SK-N-SH (cell line): Measurements from ENCODE around the gene HELB. TPM values are rescaled to one million over a fixed set of nuclear protein-coding genes. Genes with fewer than 3 reads are reported as not detected.

Source experiments
- CTCF ChIA-PET: fragments of 300-600, 350-600 bp; formaldehyde crosslinking; extraction: SDS; loops from one replicate; lab custom pipeline; 2021; lab: Yijun Ruan, JAX
- POLR2A ChIA-PET: fragments of 350-600 bp; sonication (Branson Sonifier 250); formaldehyde crosslinking; extraction: SDS; loops from one replicate; lab custom pipeline; 2020; ENCODE audit warnings: antibody characterized with exemption, inconsistent platforms; lab: Yijun Ruan, JAX
- DNase-seq: peaks from one replicate; pipeline ENCODE4 v3.0.0; 2012
- H2AFZ ChIP-seq: fragments of 200-600 bp; sonication (generic); 2 replicates; pipeline ENCODE4 v1.8.1; 2016; ENCODE audit warnings: antibody characterized with exemption, mild to moderate bottlenecking, low read depth
- H3F3A ChIP-seq: fragments of 200-600 bp; sonication (generic); replicated peaks from 2 replicates; pipeline ENCODE3; 2016; ENCODE audit warnings: antibody characterized with exemption, mild to moderate bottlenecking; ENCODE audit not compliant: insufficient read depth
- H3K27ac ChIP-seq, 2 experiments: fragments of 200-500 bp in 1 of 2; fragments of 200-600 bp in 1 of 2; sonication (Bioruptor generic) in 1 of 2; sonication (generic), shearing (Covaris generic) in 1 of 2; 2 replicates each; pipeline versions ENCODE4 v1.5.1 to v1.6.1; 2014 to 2016; ENCODE audit warnings: low read depth in 2 of 2, inconsistent platforms in 1 of 2, low read length in 1 of 2, mild to moderate bottlenecking in 1 of 2, mixed read lengths in 1 of 2
- H3K27me3 ChIP-seq: fragments of 200-600 bp; sonication (generic), shearing (Covaris generic); 2 replicates; pipeline ENCODE4 v1.6.1; 2016; ENCODE audit warnings: mixed run types; ENCODE audit not compliant: insufficient read depth
- H3K36me3 ChIP-seq, 2 experiments: fragments of 200-500 bp in 1 of 2; fragments of 200-600 bp in 1 of 2; sonication (Bioruptor generic) in 1 of 2; sonication (generic) in 1 of 2; replicated peaks in 1 of 2; 2 replicates each; pipeline versions ENCODE3 to v1.5.1; 2014 to 2016; ENCODE audit warnings: low read length in 1 of 2, mild to moderate bottlenecking in 1 of 2; ENCODE audit not compliant: insufficient read depth in 2 of 2, control insufficient read depth in 1 of 2
- H3K4me1 ChIP-seq, 2 experiments: fragments of 200-500 bp in 1 of 2; fragments of 200-600 bp in 1 of 2; sonication (Bioruptor generic) in 1 of 2; sonication (generic), shearing (Covaris generic) in 1 of 2; 2 replicates each; pipeline versions ENCODE4 v1.5.1 to v1.6.1; 2014 to 2016; ENCODE audit warnings: low read depth in 1 of 2, low read length in 1 of 2, mixed run types in 1 of 2; ENCODE audit not compliant: insufficient read depth in 2 of 2, control insufficient read depth in 1 of 2
- H3K4me2 ChIP-seq: fragments of 200-600 bp; sonication (generic), shearing (Covaris generic); 2 replicates; pipeline ENCODE4 v1.6.1; 2017; ENCODE audit warnings: mixed run types
- H3K4me3 ChIP-seq, 2 experiments: fragments of 200-500 bp in 1 of 2; fragments of 200-600 bp in 1 of 2; sonication (Bioruptor generic) in 1 of 2; sonication (generic), shearing (Covaris generic) in 1 of 2; 2 replicates each; pipeline versions ENCODE4 v1.5.1 to v1.8.1; 2014 to 2016; ENCODE audit warnings: low read depth in 2 of 2, inconsistent platforms in 1 of 2, low read length in 1 of 2, mild to moderate bottlenecking in 1 of 2, mixed read lengths in 1 of 2, moderate library complexity in 1 of 2
- H3K79me2 ChIP-seq: fragments of 200-600 bp; sonication (generic); 2 replicates; pipeline ENCODE4 v1.8.1; 2017; ENCODE audit warnings: mild to moderate bottlenecking; ENCODE audit not compliant: insufficient read depth
- H3K9ac ChIP-seq: fragments of 200-600 bp; sonication (generic); 2 replicates; pipeline ENCODE4 v1.6.1; 2017; ENCODE audit warnings: mixed run types
- H3K9me2 ChIP-seq: fragments of 200-600 bp; sonication (generic); 2 replicates; pipeline ENCODE4 v1.6.1; 2017; ENCODE audit warnings: mixed run types
- H3K9me3 ChIP-seq: fragments of 200-600 bp; sonication (generic); 2 replicates; pipeline ENCODE4 v1.6.1; 2017; ENCODE audit warnings: mixed run types, mild to moderate bottlenecking, moderate library complexity
- H4K20me1 ChIP-seq: fragments of 200-600 bp; sonication (generic); 2 replicates; pipeline ENCODE4 v1.6.1; 2017; ENCODE audit warnings: mild to moderate bottlenecking, mixed run types; ENCODE audit not compliant: insufficient read depth
- CHD2 ChIP-seq: fragments of 150-350 bp; IDR thresholded peaks from 2 replicates; pipeline ENCODE4 v1.6.1; 2018; ENCODE audit warnings: low read length; ENCODE audit not compliant: partially characterized antibody
- EP300 ChIP-seq, 2 experiments: IDR thresholded peaks; 2 replicates each; pipeline versions ENCODE4 v1.4.0 to v1.6.1; 2012; ENCODE audit warnings: borderline replicate concordance in 1 of 2, low read depth in 1 of 2, low read length in 1 of 2
- FOSL2 ChIP-seq: IDR thresholded peaks from 2 replicates; pipeline ENCODE4 v1.4.0; 2012; ENCODE audit warnings: low read depth, mild to moderate bottlenecking, moderate library complexity, borderline replicate concordance
- FOXJ3 ChIP-seq: sonication (generic); formaldehyde crosslinking; IDR thresholded peaks from 2 replicates; pipeline ENCODE4 v1.5.1; 2020; ENCODE audit warnings: mild to moderate bottlenecking, missing genetic modification reagents
- JUND ChIP-seq: IDR thresholded peaks from 2 replicates; pipeline ENCODE4 v1.4.0; 2012
- MAX ChIP-seq: IDR thresholded peaks from 2 replicates; pipeline ENCODE4 v1.4.0; 2012; ENCODE audit warnings: low read depth
- NRF1 ChIP-seq: IDR thresholded peaks from 2 replicates; pipeline ENCODE4 v1.6.1; 2012; ENCODE audit warnings: low read depth, mild to moderate bottlenecking, low read length
- PBX3 ChIP-seq: IDR thresholded peaks from 2 replicates; pipeline ENCODE4; 2012
- RCOR1 ChIP-seq: fragments of 150-350 bp; IDR thresholded peaks from 2 replicates; pipeline ENCODE4 v1.6.1; 2017; ENCODE audit warnings: antibody characterized with exemption, low read length
- RFX5 ChIP-seq: IDR thresholded peaks from 2 replicates; pipeline ENCODE4 v1.6.1; 2012; ENCODE audit warnings: mild to moderate bottlenecking, improper control_type of control experiment, low read length
- RXRA ChIP-seq: IDR thresholded peaks from 2 replicates; pipeline ENCODE4 v1.4.0; 2012; ENCODE audit warnings: low read depth, mild to moderate bottlenecking, borderline replicate concordance
- TCF12 ChIP-seq: IDR thresholded peaks from 2 replicates; pipeline ENCODE4 v1.4.0; 2012
- USF1 ChIP-seq: IDR thresholded peaks from 2 replicates; pipeline ENCODE4 v1.4.0; 2012; ENCODE audit warnings: low read depth, borderline replicate concordance
- ZBTB33 ChIP-seq: IDR thresholded peaks from 2 replicates; pipeline ENCODE4 v1.4.0; 2012; ENCODE audit warnings: low read depth, borderline replicate concordance
- WGBS: methylation state at CpG from one replicate; pipeline ENCODE4 v1.1.6; 2017; ENCODE audit warnings: low lambda C conversion rate; 5-methylcytosine and 5-hydroxymethylcytosine counted together
- polyA plus RNA-seq, 3 experiments: library from polyadenylated mRNA; depleted of rRNA; stranded (reverse); fragments of >200 nt; gene quantifications; 2 replicates each; pipeline ENCODE4 v1.2.3, GENCODE V29; 2012
- TF ChIP-seq, protein P1 (sequence below): IDR thresholded peaks from 2 replicates; pipeline ENCODE4 v1.6.1; 2012; ENCODE audit warnings: mild to moderate bottlenecking, low read depth, low read length, moderate library complexity

HELB gene
- polyA plus RNA-seq, 1 of the 3 experiments (the other 2 are of a cell fraction), result 0.38 TPM

- Histone ChIP-seq H3K27me3 (peaks cover 7% of the 10 kb centered on the region; the same call in 1 of the 2 replicates), H3K4me1 (no peaks in the 10 kb centered on the region), H3K9ac (no peak overlapping the region), H3K9me2 (no peaks in the 10 kb centered on the region), H3K36me3 (no peaks in the 10 kb centered on the region), H3K79me2 (no peaks in the 10 kb centered on the region), H3K4me2 (no peak overlapping the region), H3K27ac (no peak overlapping the region), H3K4me3 (no peak overlapping the region), H3K9me3 (no peaks in the 10 kb centered on the region), H2AFZ (no peak overlapping the region), H4K20me1 (no peaks in the 10 kb centered on the region), H3F3A (no peaks in the 10 kb centered on the region)
- WGBS, result 67% methylated on average over 3 of the region's 3 CpGs
- TF ChIP-seq TCF12 (no peak), MAX (no peak), NRF1 (no peak), JUND (no peak), PBX3 (no peak), CHD2 (no peak)
- TF ChIP-seq, protein P1, sequence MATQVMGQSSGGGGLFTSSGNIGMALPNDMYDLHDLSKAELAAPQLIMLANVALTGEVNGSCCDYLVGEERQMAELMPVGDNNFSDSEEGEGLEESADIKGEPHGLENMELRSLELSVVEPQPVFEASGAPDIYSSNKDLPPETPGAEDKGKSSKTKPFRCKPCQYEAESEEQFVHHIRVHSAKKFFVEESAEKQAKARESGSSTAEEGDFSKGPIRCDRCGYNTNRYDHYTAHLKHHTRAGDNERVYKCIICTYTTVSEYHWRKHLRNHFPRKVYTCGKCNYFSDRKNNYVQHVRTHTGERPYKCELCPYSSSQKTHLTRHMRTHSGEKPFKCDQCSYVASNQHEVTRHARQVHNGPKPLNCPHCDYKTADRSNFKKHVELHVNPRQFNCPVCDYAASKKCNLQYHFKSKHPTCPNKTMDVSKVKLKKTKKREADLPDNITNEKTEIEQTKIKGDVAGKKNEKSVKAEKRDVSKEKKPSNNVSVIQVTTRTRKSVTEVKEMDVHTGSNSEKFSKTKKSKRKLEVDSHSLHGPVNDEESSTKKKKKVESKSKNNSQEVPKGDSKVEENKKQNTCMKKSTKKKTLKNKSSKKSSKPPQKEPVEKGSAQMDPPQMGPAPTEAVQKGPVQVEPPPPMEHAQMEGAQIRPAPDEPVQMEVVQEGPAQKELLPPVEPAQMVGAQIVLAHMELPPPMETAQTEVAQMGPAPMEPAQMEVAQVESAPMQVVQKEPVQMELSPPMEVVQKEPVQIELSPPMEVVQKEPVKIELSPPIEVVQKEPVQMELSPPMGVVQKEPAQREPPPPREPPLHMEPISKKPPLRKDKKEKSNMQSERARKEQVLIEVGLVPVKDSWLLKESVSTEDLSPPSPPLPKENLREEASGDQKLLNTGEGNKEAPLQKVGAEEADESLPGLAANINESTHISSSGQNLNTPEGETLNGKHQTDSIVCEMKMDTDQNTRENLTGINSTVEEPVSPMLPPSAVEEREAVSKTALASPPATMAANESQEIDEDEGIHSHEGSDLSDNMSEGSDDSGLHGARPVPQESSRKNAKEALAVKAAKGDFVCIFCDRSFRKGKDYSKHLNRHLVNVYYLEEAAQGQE, result no peak
- POLR2A ChIA-PET, result no interaction called here
- no peak for DNase-seq
- CTCF ChIA-PET, result no interaction called here
Measured at GRCh38 chr12:66287275-66287674, 15.0 kb upstream of the HELB start.

DNA sequence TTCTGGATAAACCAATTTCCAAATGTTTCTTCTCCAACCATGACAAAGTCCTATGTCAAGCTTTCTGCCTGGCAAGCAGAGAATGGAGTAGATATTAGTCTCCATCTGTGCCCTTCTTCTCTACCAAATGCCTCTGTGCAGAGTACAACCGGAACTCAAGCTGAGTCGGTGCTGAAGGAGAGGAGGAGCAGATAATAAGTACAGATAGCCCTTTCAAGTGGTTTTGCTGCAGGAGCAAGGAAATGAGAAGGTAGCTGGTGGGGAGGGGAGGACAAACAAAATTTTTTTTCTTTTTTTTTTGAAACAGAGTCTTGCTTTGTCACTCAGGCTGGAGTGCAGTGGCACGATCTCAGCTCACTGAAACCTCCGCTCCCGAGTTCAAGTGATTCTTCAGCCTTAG is 14.2 kb upstream of the HELB start:
- Histone ChIP-seq H3K36me3 (no peaks in the 10 kb centered on the region), H3K9me2 (no peaks in the 10 kb centered on the region), H4K20me1 (no peaks in the 10 kb centered on the region), H2AFZ (no peak overlapping the region), H3F3A (no peaks in the 10 kb centered on the region), H3K27ac (no peak overlapping the region), H3K9me3 (no peaks in the 10 kb centered on the region), H3K9ac (no peak overlapping the region), H3K4me1 (no peaks in the 10 kb centered on the region), H3K79me2 (no peaks in the 10 kb centered on the region), H3K4me3 (no peak overlapping the region), H3K27me3 (peaks cover 11% of the 10 kb centered on the region; the same call in 1 of the 2 replicates), H3K4me2 (no peak overlapping the region)
- no peak for DNase-seq
- TF ChIP-seq EP300 (IDR thresholded peaks at IDR 0.05; ENCODE audit: borderline replicate concordance in 1 of 2, low read depth in 1 of 2, low read length in 1 of 2) (no peak), USF1 (no peak), FOXJ3 (no peak), RXRA (no peak), RCOR1 (no peak), FOSL2 (no peak), RFX5 (no peak), ZBTB33 (no peak)
- ChIA-PET CTCF (interaction anchor here (0.8 kb wide), 1 partner anchor 10 kb away, joined by 3 read pairs; no protein-coding TSS in a partner anchor), POLR2A (no interaction called here)
- WGBS, result 67% methylated on average over 5 of the region's 5 CpGs
